ENCODE data around the gene DESI2. TPM values are rescaled to one million over a fixed set of nuclear protein-coding genes. Genes with fewer than 3 reads are reported as not detected.

Gene DESI2
- total and polyA plus RNA-seq, 4 donors: 5.7 to 14.6 (median 11.7) TPM

DNA sequence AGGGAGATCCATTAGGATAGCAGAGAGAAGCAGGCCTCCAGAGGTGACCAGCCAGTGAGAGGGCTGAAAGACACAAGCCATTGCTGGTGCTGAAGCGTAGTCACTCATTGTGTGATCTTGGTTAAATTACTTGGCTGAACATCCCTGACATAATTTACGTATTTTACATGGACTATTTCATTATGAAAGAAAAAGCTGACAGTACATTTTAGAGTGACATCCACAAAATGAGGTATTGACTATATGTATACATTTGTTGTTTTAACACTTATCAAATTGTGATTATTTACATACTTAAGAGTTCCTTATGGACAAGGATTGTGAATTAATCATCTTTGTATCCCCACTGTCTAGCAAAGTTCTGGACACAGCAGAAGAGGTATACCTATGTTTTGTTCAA, 14.9 kb downstream of the DESI2 start:
- H3K9me3 ChIP-seq (ENCODE audit: control insufficient read depth in 4 of 4, low read length in 3 of 4): no peaks in the 10 kb centered on the region
- no peak overlapping the region for H3K27ac ChIP-seq (ENCODE audit: low read depth in 1 of 2, low read length in 2 of 2)
- TF ChIP-seq RAD21 (IDR thresholded peaks at IDR 0.05): no peak
- no peak for TF ChIP-seq GABPA (IDR thresholded peaks at IDR 0.05 in 1 of 2, conservative IDR thresholded peaks at IDR 0.05 in 1 of 2)
- TF ChIP-seq TAF1 (conservative IDR thresholded peaks at IDR 0.05): no peak
- no peak for TF ChIP-seq NR2F2 (IDR thresholded peaks at IDR 0.05)
- no peak for TF ChIP-seq YY1 (IDR thresholded peaks at IDR 0.05)
- TF ChIP-seq CTCF (IDR thresholded peaks at IDR 0.05; ENCODE audit: low read depth, low read length, missing input control): no peak
- H3K36me3 ChIP-seq (ENCODE audit: control insufficient read depth in 4 of 4, insufficient read depth in 3 of 4, low read depth in 1 of 4, low read length in 3 of 4): peaks cover 0 to 2% (median 0%) of the 10 kb centered on the region in 4 donors
- WGBS: 94% methylated on average over 2 of the region's 2 CpGs
- no peaks in the 10 kb centered on the region for H3K27me3 ChIP-seq (ENCODE audit: control insufficient read depth in 4 of 4, insufficient read depth in 4 of 4, low read length in 3 of 4)
- H3K4me3 ChIP-seq (ENCODE audit: low read depth in 1 of 3, low read length in 3 of 3): no peak overlapping the region
- H3K9ac ChIP-seq (ENCODE audit: low read depth in 1 of 2, low read length in 2 of 2): no peak overlapping the region
- H3K4me1 ChIP-seq (ENCODE audit: control insufficient read depth in 4 of 4, insufficient read depth in 4 of 4, low read length in 3 of 4): peaks cover 0 to 3% (median 1%) of the 10 kb centered on the region in 4 donors
- DNase-seq (ENCODE audit: low spot score): no peak

DNA sequence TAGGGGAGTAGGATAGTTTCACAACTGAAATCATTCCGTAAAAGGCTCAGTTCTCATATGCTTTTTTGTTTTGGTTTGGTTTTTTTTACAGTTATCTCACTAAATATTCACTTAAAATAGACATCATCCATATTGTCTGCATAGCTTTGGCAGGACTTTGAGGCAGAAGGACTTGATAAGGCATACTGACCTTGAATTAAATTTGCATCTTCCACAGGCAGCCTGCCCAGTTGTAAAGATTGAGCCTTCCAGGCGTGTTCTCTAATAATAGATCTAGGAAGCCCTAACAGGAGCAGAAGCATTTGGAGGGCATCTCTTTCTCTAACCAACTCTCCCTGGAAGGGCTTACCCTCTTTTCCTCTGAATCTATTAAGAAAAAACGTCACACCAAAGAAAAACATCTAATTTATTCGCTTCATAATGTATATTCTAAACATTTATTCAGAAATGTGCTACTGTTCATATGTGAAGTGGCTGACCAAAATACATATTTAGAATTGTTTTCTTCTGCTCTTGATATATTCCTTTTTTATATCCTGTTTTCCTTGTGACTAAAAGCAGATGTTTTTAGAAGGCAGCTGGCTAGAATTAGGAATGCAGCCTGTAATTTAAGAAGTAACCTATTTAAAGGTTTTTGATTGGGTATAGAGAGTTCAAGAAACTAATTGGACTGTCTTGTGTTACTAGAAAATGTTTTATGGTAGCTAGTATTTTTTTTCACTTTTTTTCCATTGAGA, 20.2 kb downstream of the DESI2 start:
- H3K27ac ChIP-seq (ENCODE audit: low read depth in 1 of 2, low read length in 2 of 2): no peak overlapping the region
- 61% methylated on average over 4 of the region's 4 CpGs for WGBS
- H3K9ac ChIP-seq (ENCODE audit: low read depth in 1 of 2, low read length in 2 of 2): no peak overlapping the region
- TF ChIP-seq GABPA (IDR thresholded peaks at IDR 0.05 in 1 of 2, conservative IDR thresholded peaks at IDR 0.05 in 1 of 2): no peak
- TF ChIP-seq RAD21 (IDR thresholded peaks at IDR 0.05): no peak
- TF ChIP-seq JUND (IDR thresholded peaks at IDR 0.05): no peak
- no peak for TF ChIP-seq TAF1 (conservative IDR thresholded peaks at IDR 0.05)
- no peak for TF ChIP-seq YY1 (IDR thresholded peaks at IDR 0.05)
- no peak for TF ChIP-seq CTCF (IDR thresholded peaks at IDR 0.05; ENCODE audit: low read depth, low read length, missing input control)
- no peak for TF ChIP-seq FOXA1 (IDR thresholded peaks at IDR 0.05)
- no peak for TF ChIP-seq RXRA (IDR thresholded peaks at IDR 0.05)
- TF ChIP-seq SP1 (IDR thresholded peaks at IDR 0.05): no peak
- TF ChIP-seq, protein P1, sequence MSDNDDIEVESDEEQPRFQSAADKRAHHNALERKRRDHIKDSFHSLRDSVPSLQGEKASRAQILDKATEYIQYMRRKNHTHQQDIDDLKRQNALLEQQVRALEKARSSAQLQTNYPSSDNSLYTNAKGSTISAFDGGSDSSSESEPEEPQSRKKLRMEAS (IDR thresholded peaks at IDR 0.05): no peak
- no peak for TF ChIP-seq HNF4G (IDR thresholded peaks at IDR 0.05)
- TF ChIP-seq FOXA2 (IDR thresholded peaks at IDR 0.05): no peak
- TF ChIP-seq ATF3 (IDR thresholded peaks at IDR 0.05): no peak
- TF ChIP-seq, protein P2, sequence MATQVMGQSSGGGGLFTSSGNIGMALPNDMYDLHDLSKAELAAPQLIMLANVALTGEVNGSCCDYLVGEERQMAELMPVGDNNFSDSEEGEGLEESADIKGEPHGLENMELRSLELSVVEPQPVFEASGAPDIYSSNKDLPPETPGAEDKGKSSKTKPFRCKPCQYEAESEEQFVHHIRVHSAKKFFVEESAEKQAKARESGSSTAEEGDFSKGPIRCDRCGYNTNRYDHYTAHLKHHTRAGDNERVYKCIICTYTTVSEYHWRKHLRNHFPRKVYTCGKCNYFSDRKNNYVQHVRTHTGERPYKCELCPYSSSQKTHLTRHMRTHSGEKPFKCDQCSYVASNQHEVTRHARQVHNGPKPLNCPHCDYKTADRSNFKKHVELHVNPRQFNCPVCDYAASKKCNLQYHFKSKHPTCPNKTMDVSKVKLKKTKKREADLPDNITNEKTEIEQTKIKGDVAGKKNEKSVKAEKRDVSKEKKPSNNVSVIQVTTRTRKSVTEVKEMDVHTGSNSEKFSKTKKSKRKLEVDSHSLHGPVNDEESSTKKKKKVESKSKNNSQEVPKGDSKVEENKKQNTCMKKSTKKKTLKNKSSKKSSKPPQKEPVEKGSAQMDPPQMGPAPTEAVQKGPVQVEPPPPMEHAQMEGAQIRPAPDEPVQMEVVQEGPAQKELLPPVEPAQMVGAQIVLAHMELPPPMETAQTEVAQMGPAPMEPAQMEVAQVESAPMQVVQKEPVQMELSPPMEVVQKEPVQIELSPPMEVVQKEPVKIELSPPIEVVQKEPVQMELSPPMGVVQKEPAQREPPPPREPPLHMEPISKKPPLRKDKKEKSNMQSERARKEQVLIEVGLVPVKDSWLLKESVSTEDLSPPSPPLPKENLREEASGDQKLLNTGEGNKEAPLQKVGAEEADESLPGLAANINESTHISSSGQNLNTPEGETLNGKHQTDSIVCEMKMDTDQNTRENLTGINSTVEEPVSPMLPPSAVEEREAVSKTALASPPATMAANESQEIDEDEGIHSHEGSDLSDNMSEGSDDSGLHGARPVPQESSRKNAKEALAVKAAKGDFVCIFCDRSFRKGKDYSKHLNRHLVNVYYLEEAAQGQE (IDR thresholded peaks at IDR 0.05): no peak
- TF ChIP-seq NR2F2 (IDR thresholded peaks at IDR 0.05): no peak
- TF ChIP-seq ZBTB33 (IDR thresholded peaks at IDR 0.05): no peak
- no peak for TF ChIP-seq EGR1 (IDR thresholded peaks at IDR 0.05; ENCODE audit: low read depth in 2 of 2)
- H3K4me1 ChIP-seq (ENCODE audit: control insufficient read depth in 4 of 4, insufficient read depth in 4 of 4, low read length in 3 of 4): no peaks in the 10 kb centered on the region
- no peaks in the 10 kb centered on the region for H3K27me3 ChIP-seq (ENCODE audit: control insufficient read depth in 4 of 4, insufficient read depth in 4 of 4, low read length in 3 of 4)
- DNase-seq (ENCODE audit: low spot score): no peak
- peaks cover 0 to 2% (median 0%) of the 10 kb centered on the region in 4 donors for H3K36me3 ChIP-seq (ENCODE audit: control insufficient read depth in 4 of 4, insufficient read depth in 3 of 4, low read depth in 1 of 4, low read length in 3 of 4)
- H3K4me3 ChIP-seq (ENCODE audit: low read depth in 1 of 3, low read length in 3 of 3): no peak overlapping the region
- H3K9me3 ChIP-seq (ENCODE audit: control insufficient read depth in 4 of 4, low read length in 3 of 4): no peaks in the 10 kb centered on the region

Measured in liver (tissue), 9 donors.